Gastrocnemius medialis (tissue), 4 donors: ENCODE results near the gene DTWD2.

Experiments
- CTCF ChIP-seq, 5 experiments: fragments of 450-650 bp in 3 of 5; fragments of 200-600 bp in 2 of 5; sonication (generic) in 2 of 5; IDR thresholded peaks in 4 of 5; conservative IDR thresholded peaks in 1 of 5; 1 replicate in 4 of 5; 2 replicates in 1 of 5; pipeline ENCODE4 v1.5.1; 2016 to 2019; ENCODE audit warnings: antibody characterized with exemption in 5 of 5, mild to moderate bottlenecking in 3 of 5, moderate library complexity in 3 of 5
- POLR2A ChIP-seq, 2 donors: fragments of 450-650 bp; IDR thresholded peaks; one replicate each; pipeline ENCODE4 v1.6.1; 2017; ENCODE audit warnings: antibody characterized with exemption in 2 of 2, mild to moderate bottlenecking in 2 of 2, moderate library complexity in 2 of 2

- no peak for TF ChIP-seq CTCF (IDR thresholded peaks at IDR 0.05 in 4 of 5, conservative IDR thresholded peaks at IDR 0.05 in 1 of 5)
- TF ChIP-seq POLR2A (IDR thresholded peaks at IDR 0.05), result no peak
Measured at GRCh38 chr5:118990582-118990981, 2.2 kb upstream of the DTWD2 start.
